Hepatocyte (in vitro differentiated cells): ENCODE data around the gene CCDC196. TPM values are rescaled to one million over a fixed set of nuclear protein-coding genes. Genes with fewer than 3 reads are reported as not detected.

ENCODE experiments used
- DNase-seq: peaks from one replicate; pipeline ENCODE4 v3.0.0-alpha.2; 2016; ENCODE audit warnings: low spot score
- H2AFZ ChIP-seq: fragments of 200-600 bp; sonication (generic); 2 replicates; pipeline ENCODE4 v1.6.0; 2016; ENCODE audit warnings: antibody characterized with exemption, mild to moderate bottlenecking
- H3K27ac ChIP-seq: fragments of 200-600 bp; sonication (generic); 2 replicates; pipeline ENCODE4 v1.5.1; 2016; ENCODE audit warnings: mild to moderate bottlenecking
- H3K27me3 ChIP-seq: fragments of 200-600 bp; sonication (generic); 2 replicates; pipeline ENCODE4 v1.6.1; 2016
- H3K36me3 ChIP-seq: fragments of 200-600 bp; sonication (generic); replicated peaks from 2 replicates; pipeline ENCODE4 v1.5.1; 2016; ENCODE audit warnings: low read depth; ENCODE audit not compliant: insufficient read depth
- H3K4me1 ChIP-seq: fragments of 200-600 bp; sonication (generic); 2 replicates; pipeline ENCODE4 v1.5.1; 2016; ENCODE audit warnings: mild to moderate bottlenecking, moderate library complexity; ENCODE audit not compliant: insufficient read depth
- H3K4me2 ChIP-seq: fragments of 200-600 bp; sonication (generic); 2 replicates; pipeline ENCODE4 v1.6.0; 2016
- H3K4me3 ChIP-seq: fragments of 200-600 bp; sonication (generic); 2 replicates; pipeline ENCODE4 v1.5.1; 2016; ENCODE audit warnings: mild to moderate bottlenecking
- H3K79me2 ChIP-seq: fragments of 200-600 bp; sonication (generic); 2 replicates; pipeline ENCODE4 v1.6.0; 2017; ENCODE audit warnings: mild to moderate bottlenecking
- H3K9me2 ChIP-seq: fragments of 200-600 bp; sonication (generic); replicated peaks from 2 replicates; pipeline ENCODE4 v1.6.0; 2017; ENCODE audit warnings: mild to moderate bottlenecking; ENCODE audit not compliant: insufficient read depth
- H3K9me3 ChIP-seq: fragments of 200-600 bp; sonication (generic); 2 replicates; pipeline ENCODE4 v1.5.1; 2016; ENCODE audit warnings: low read depth, mild to moderate bottlenecking
- H4K20me1 ChIP-seq: fragments of 200-600 bp; sonication (generic); 2 replicates; pipeline ENCODE4 v1.6.0; 2016; ENCODE audit warnings: mild to moderate bottlenecking; ENCODE audit not compliant: insufficient read depth, poor library complexity, severe bottlenecking
- EZH2 ChIP-seq: fragments of 200-600 bp; sonication (generic); IDR thresholded peaks from 2 replicates; pipeline ENCODE4 v1.6.1; 2016; ENCODE audit warnings: antibody characterized with exemption, mild to moderate bottlenecking, borderline replicate concordance
- EZH2phosphoT487 ChIP-seq: fragments of 200-600 bp; sonication (generic); IDR thresholded peaks from one replicate; pipeline ENCODE4 v1.6.1; 2018; ENCODE audit warnings: antibody characterized with exemption, mild to moderate bottlenecking, low read depth, moderate library complexity; ENCODE audit not compliant: unreplicated experiment, severe bottlenecking
- WGBS: methylation state at CpG from one replicate; pipeline ENCODE4 v1.1.6; 2016; ENCODE audit warnings: low lambda C conversion rate; ENCODE audit errors: missing lambda C conversion rate; 5-methylcytosine and 5-hydroxymethylcytosine counted together
- polyA plus RNA-seq: library from polyadenylated mRNA; unstranded; fragments of >200 nt; fragmentation: Nextera tagmentation; extraction: Ambion mirVana; gene quantifications from 2 replicates; pipeline ENCODE4 v1.2.1, GENCODE V29; 2016
- total RNA-seq: library from RNA; depleted of rRNA; stranded (reverse); fragments of >200 nt; gene quantifications from 2 replicates; pipeline ENCODE4 v1.2.3, GENCODE V29; 2014
- TF ChIP-seq, protein P1 (sequence below): fragments of 200-600 bp; sonication (generic); IDR thresholded peaks from 2 replicates; pipeline ENCODE4 v1.5.1; 2016; ENCODE audit warnings: antibody characterized with exemption, mild to moderate bottlenecking; ENCODE audit not compliant: poor library complexity

The CCDC196 gene
- total and polyA plus RNA-seq, 2 experiments from 2014 or later = not detected

GRCh38 chr14:66514213-66514612, 28.0 kb downstream of the CCDC196 start:
- DNase-seq = no peak
- no peak for TF ChIP-seq EZH2
- TF ChIP-seq, protein P1, sequence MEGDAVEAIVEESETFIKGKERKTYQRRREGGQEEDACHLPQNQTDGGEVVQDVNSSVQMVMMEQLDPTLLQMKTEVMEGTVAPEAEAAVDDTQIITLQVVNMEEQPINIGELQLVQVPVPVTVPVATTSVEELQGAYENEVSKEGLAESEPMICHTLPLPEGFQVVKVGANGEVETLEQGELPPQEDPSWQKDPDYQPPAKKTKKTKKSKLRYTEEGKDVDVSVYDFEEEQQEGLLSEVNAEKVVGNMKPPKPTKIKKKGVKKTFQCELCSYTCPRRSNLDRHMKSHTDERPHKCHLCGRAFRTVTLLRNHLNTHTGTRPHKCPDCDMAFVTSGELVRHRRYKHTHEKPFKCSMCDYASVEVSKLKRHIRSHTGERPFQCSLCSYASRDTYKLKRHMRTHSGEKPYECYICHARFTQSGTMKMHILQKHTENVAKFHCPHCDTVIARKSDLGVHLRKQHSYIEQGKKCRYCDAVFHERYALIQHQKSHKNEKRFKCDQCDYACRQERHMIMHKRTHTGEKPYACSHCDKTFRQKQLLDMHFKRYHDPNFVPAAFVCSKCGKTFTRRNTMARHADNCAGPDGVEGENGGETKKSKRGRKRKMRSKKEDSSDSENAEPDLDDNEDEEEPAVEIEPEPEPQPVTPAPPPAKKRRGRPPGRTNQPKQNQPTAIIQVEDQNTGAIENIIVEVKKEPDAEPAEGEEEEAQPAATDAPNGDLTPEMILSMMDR = no peak
- 86% methylated on average over 2 of the region's 2 CpGs for WGBS
- Histone ChIP-seq H3K27ac (no peak overlapping the region), H3K27me3 (no peaks in the 10 kb centered on the region), H3K9me3 (no peaks in the 10 kb centered on the region), H3K4me2 (no peak overlapping the region), H3K4me1 (peaks cover 7% of the 10 kb centered on the region), H3K36me3 (no peaks in the 10 kb centered on the region), H3K4me3 (no peak overlapping the region), H2AFZ (no peak overlapping the region), H4K20me1 (peaks cover 17% of the 10 kb centered on the region), H3K9me2 (no peaks in the 10 kb centered on the region), H3K79me2 (peaks cover 75% of the 10 kb centered on the region)

- H4K20me1 ChIP-seq = no peaks in the 10 kb centered on the region
- H3K27ac ChIP-seq = no peak overlapping the region
- no peaks in the 10 kb centered on the region for H3K9me3 ChIP-seq
- WGBS = 95% methylated on average over 9 of the region's 9 CpGs
- H3K9me2 ChIP-seq = no peaks in the 10 kb centered on the region
- TF ChIP-seq, protein P1 = no peak
- TF ChIP-seq EZH2 (no peak), EZH2phosphoT487 (no peak)
- H3K4me1 ChIP-seq = no peaks in the 10 kb centered on the region
- no peak for DNase-seq
- no peak overlapping the region for H3K4me3 ChIP-seq
- H3K79me2 ChIP-seq = peaks cover 43% of the 10 kb centered on the region
- H3K27me3 ChIP-seq = no peaks in the 10 kb centered on the region
- no peak overlapping the region for H3K4me2 ChIP-seq
- H3K36me3 ChIP-seq = no peaks in the 10 kb centered on the region
- H2AFZ ChIP-seq = no peak overlapping the region
Measured at GRCh38 chr14:66530526-66530925, 44.4 kb downstream of the CCDC196 start.

DNA sequence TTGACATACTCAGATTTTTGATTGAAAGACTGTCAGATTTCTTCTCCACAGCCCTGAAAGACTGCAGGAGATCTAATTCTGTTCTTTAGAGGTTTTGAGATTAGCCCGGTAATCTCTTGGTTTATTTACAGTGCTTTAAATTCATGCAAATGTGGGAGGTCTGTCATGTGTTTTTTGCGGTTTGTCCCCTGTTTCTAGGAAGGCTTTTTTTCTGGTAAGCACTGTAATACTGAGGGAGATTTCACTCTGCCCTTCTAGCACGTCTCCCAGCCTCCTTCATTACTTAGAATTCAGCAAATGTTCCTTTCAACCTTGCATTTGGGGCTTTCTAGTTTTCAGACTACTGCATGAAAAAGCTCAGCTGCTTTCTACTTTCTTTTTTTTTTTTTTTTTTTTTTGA, 52.9 kb downstream of the CCDC196 start:
- DNase-seq = no peak
- H3K36me3 ChIP-seq = no peaks in the 10 kb centered on the region
- no peaks in the 10 kb centered on the region for H4K20me1 ChIP-seq
- H3K4me1 ChIP-seq = no peaks in the 10 kb centered on the region
- H3K27ac ChIP-seq = no peak overlapping the region
- WGBS = 48% methylated on average over 3 of the region's 3 CpGs
- no peak overlapping the region for H2AFZ ChIP-seq
- H3K4me3 ChIP-seq = no peak overlapping the region
- no peak overlapping the region for H3K4me2 ChIP-seq
- no peaks in the 10 kb centered on the region for H3K27me3 ChIP-seq
- TF ChIP-seq EZH2phosphoT487 (no peak), EZH2 (no peak)
- TF ChIP-seq, protein P1 = no peak
- H3K9me2 ChIP-seq = no peaks in the 10 kb centered on the region
- H3K9me3 ChIP-seq = no peaks in the 10 kb centered on the region
- H3K79me2 ChIP-seq = peaks cover 43% of the 10 kb centered on the region

GRCh38 chr14:66540038-66540437, 53.9 kb downstream of the CCDC196 start:
- H3K4me3 ChIP-seq = no peak overlapping the region
- 100% methylated on average over 1 of the region's 1 CpG for WGBS
- no peaks in the 10 kb centered on the region for H4K20me1 ChIP-seq
- no peaks in the 10 kb centered on the region for H3K27me3 ChIP-seq
- H3K27ac ChIP-seq = no peak overlapping the region
- no peaks in the 10 kb centered on the region for H3K9me2 ChIP-seq
- H3K4me1 ChIP-seq = no peaks in the 10 kb centered on the region
- DNase-seq = no peak
- peaks cover 35% of the 10 kb centered on the region for H3K79me2 ChIP-seq
- H3K36me3 ChIP-seq = no peaks in the 10 kb centered on the region
- H3K4me2 ChIP-seq = no peak overlapping the region
- H3K9me3 ChIP-seq = no peaks in the 10 kb centered on the region
- H2AFZ ChIP-seq = no peak overlapping the region
- no peak for TF ChIP-seq EZH2
- no peak for TF ChIP-seq EZH2phosphoT487
- TF ChIP-seq, protein P1 = no peak
